NT2/D1 (cell line): Measurements from ENCODE around the gene MANSC4.

Experiments
- SUZ12 ChIP-seq: IDR thresholded peaks from 2 replicates; pipeline ENCODE4 v1.6.1; 2011; ENCODE audit not compliant: insufficient read length, insufficient read depth; ENCODE audit errors: extremely low read depth
- YY1 ChIP-seq: IDR thresholded peaks from 2 replicates; pipeline ENCODE4 v1.6.1; 2011; ENCODE audit not compliant: insufficient read length, insufficient read depth
- ZNF274 ChIP-seq: IDR thresholded peaks from 2 replicates; pipeline ENCODE4 v1.6.1; 2011; ENCODE audit warnings: mild to moderate bottlenecking, low read depth, low read length

DNA sequence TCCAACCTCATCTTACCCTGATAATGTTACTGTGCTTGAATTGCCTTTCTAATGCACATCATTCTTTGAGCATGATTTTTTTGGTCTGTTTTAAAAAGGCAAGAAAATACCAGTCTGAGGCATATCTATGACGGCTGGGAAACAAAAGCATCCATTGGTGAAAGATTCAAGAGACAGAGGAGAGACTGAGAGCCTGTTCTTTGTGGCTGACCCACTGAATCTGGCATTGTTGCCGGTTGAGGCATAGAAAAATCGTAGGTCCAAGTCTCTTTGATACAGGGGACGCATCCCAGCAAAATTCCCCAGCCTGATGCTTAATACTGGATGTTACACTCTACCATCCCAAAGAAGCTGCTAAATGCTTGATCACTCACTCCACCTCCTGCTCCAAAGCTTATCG, 2.9 kb downstream of the MANSC4 start:
- TF ChIP-seq ZNF274: no peak
- no peak for TF ChIP-seq SUZ12
- TF ChIP-seq YY1: no peak
